ENCODE measurements around the gene SOX4. TPM values are rescaled to one million over a fixed set of nuclear protein-coding genes. Genes with fewer than 3 reads are reported as not detected.

The SOX4 gene
- total and polyA plus RNA-seq, 8 donors: 1.2 to 62.0 (median 16.5) TPM

GRCh38 chr6:21587179-21587960 is 6.2 kb upstream of the SOX4 start:
- peaks cover 0 to 4% (median 2%) of the 10 kb centered on the region in 4 donors for H3K9me3 ChIP-seq
- H3K4me3 ChIP-seq: peak overlapping the region; percentile 67 to 86 (median 73)
- whole genome bisulfite sequencing, 5 donors: 0 to 2% (median 0%) methylated on average over 50 to 54 of the region's 54 CpGs
- peaks cover 6 to 29% (median 20%) of the 10 kb centered on the region in 4 donors for H3K4me1 ChIP-seq
- TF ChIP-seq CTCF (IDR thresholded peaks at IDR 0.05) (peak in 3 of 7 experiments; percentile 14 to 19 (median 15)), POLR2AphosphoS5 (IDR thresholded peaks at IDR 0.05) (peak in 2 of 3 donors; percentile 19 to 25), EP300 (IDR thresholded peaks at IDR 0.05) (no peak), POLR2A (IDR thresholded peaks at IDR 0.05) (peak in 1 of 4 donors; percentile 2)
- intact Hi-C loops (cut with DNase I; ENCODE audit: low total_unique reads): loop anchor here (10.0 kb wide), 1 partner anchor 1023 kb away; no protein-coding TSS in a partner anchor
- H3K27me3 ChIP-seq: no peaks in the 10 kb centered on the region
- peak; percentile 67 to 92 for DNase-seq
- H3K27ac ChIP-seq: peak overlapping the region; percentile 89 to 93 (median 90)
- no peaks in the 10 kb centered on the region for H3K36me3 ChIP-seq

- Histone ChIP-seq H3K4me1 (peaks cover 9 to 29% (median 24%) of the 10 kb centered on the region in 4 donors), H3K27ac (peak overlapping the region; percentile 89 to 93 (median 90)), H3K9me3 (no peaks in the 10 kb centered on the region), H3K27me3 (no peaks in the 10 kb centered on the region), H3K4me3 (peak overlapping the region; percentile 67 to 86 (median 73)), H3K36me3 (no peaks in the 10 kb centered on the region)
- TF ChIP-seq CTCF (IDR thresholded peaks at IDR 0.05): no peak
- no peak for TF ChIP-seq EP300 (IDR thresholded peaks at IDR 0.05)
- TF ChIP-seq POLR2A (IDR thresholded peaks at IDR 0.05): no peak
- TF ChIP-seq POLR2AphosphoS5 (IDR thresholded peaks at IDR 0.05): no peak
- intact Hi-C loops (cut with DNase I; ENCODE audit: low total_unique reads): loop anchor here (10.0 kb wide), 1 partner anchor 1023 kb away; no protein-coding TSS in a partner anchor
- peak; percentile 57 to 93 for DNase-seq
- 0 to 1% (median 0%) methylated on average over 16 to 39 of the region's 39 CpGs for WGBS, 5 donors
These were observed 5.5 kb upstream of the SOX4 start for GRCh38 chr6:21587961-21588480.

GRCh38 chr6:21588481-21589351 is 4.8 kb upstream of the SOX4 start:
- H3K4me3 ChIP-seq: peak overlapping the region; percentile 67 to 86 (median 73)
- H3K36me3 ChIP-seq: no peaks in the 10 kb centered on the region
- H3K9me3 ChIP-seq: no peaks in the 10 kb centered on the region
- peak overlapping the region; percentile 89 to 93 (median 90) for H3K27ac ChIP-seq
- intact Hi-C loops (cut with DNase I; ENCODE audit: low total_unique reads): loop anchor here (10.0 kb wide), 1 partner anchor 1024 kb away; no protein-coding TSS in a partner anchor
- H3K4me1 ChIP-seq: peaks cover 11 to 29% (median 28%) of the 10 kb centered on the region in 4 donors
- no peaks in the 10 kb centered on the region for H3K27me3 ChIP-seq
- TF ChIP-seq POLR2A (IDR thresholded peaks at IDR 0.05): no peak
- TF ChIP-seq POLR2AphosphoS5 (IDR thresholded peaks at IDR 0.05): peak in 2 of 3 donors; percentile 77 to 82
- DNase-seq: peak; percentile 71 to 94
- WGBS, 5 donors: 0% methylated on average over 53 of the region's 53 CpGs

GRCh38 chr6:21589352-21590345 is 3.9 kb upstream of the SOX4 start:
- Histone ChIP-seq H3K4me3 (peak overlapping the region; percentile 67 to 86 (median 73)), H3K4me1 (peaks cover 11 to 33% (median 28%) of the 10 kb centered on the region in 4 donors), H3K27ac (peak overlapping the region; percentile 89 to 93 (median 90)), H3K27me3 (no peaks in the 10 kb centered on the region), H3K9me3 (no peaks in the 10 kb centered on the region), H3K36me3 (no peaks in the 10 kb centered on the region)
- 23 to 25% (median 24%) methylated on average over 17 of the region's 17 CpGs for WGBS, 5 donors
- intact Hi-C loops (cut with DNase I; ENCODE audit: low total_unique reads): loop anchor here (10.0 kb wide), 1 partner anchor 1025 kb away; no protein-coding TSS in a partner anchor
- DNase-seq: peak; percentile 92 to 97
- TF ChIP-seq POLR2A (IDR thresholded peaks at IDR 0.05) (no peak), EP300 (IDR thresholded peaks at IDR 0.05) (no peak), CTCF (IDR thresholded peaks at IDR 0.05) (peak in 5 of 7 experiments; percentile 77 to 89 (median 80)), POLR2AphosphoS5 (IDR thresholded peaks at IDR 0.05) (peak in 1 of 3 donors; percentile 60)

All from stomach (tissue), 9 donors.